NB4 (cell line): Measurements from ENCODE around the gene FHIT.

Experiments used
- DNase-seq: peaks from one replicate; pipeline ENCODE4 v3.0.0; 2010; ENCODE audit warnings: low read depth
- H3K4me3 ChIP-seq: one replicate; pipeline ENCODE4 v1.5.1; 2011; ENCODE audit warnings: mild to moderate bottlenecking, low read depth, low read length, moderate library complexity
- CTCF ChIP-seq: IDR thresholded peaks from one replicate; pipeline ENCODE4 v1.5.1; 2012; ENCODE audit warnings: low read depth, low read length
- MAX ChIP-seq: IDR thresholded peaks from 2 replicates; pipeline ENCODE4 v1.6.1; 2011; ENCODE audit warnings: low read depth, low read length
- MYC ChIP-seq: IDR thresholded peaks from 2 replicates; pipeline ENCODE4 v1.6.1; 2011; ENCODE audit warnings: low read depth, low read length
- POLR2A ChIP-seq: IDR thresholded peaks from 2 replicates; pipeline ENCODE4 v1.6.1; 2011; ENCODE audit warnings: mild to moderate bottlenecking; ENCODE audit not compliant: insufficient read length; ENCODE audit errors: extremely low read depth

Gene FHIT

GRCh38 chr3:61094608-61095007 lies 156.6 kb downstream of the FHIT start:
- H3K4me3 ChIP-seq: no peak overlapping the region
- TF ChIP-seq MAX (no peak), MYC (no peak), POLR2A (no peak), CTCF (no peak)
- no peak for DNase-seq

GRCh38 chr3:61093364-61093763 lies 157.9 kb downstream of the FHIT start:
- no peak for TF ChIP-seq MYC
- TF ChIP-seq MAX: no peak
- no peak for TF ChIP-seq POLR2A
- no peak for TF ChIP-seq CTCF
- H3K4me3 ChIP-seq: no peak overlapping the region
- DNase-seq: no peak

GRCh38 chr3:61092870-61093269 lies 158.4 kb downstream of the FHIT start:
- no peak for DNase-seq
- no peak overlapping the region for H3K4me3 ChIP-seq
- TF ChIP-seq CTCF (no peak), MAX (no peak), POLR2A (no peak), MYC (no peak)

- TF ChIP-seq MAX: no peak
- TF ChIP-seq MYC: no peak
- TF ChIP-seq CTCF: no peak
- TF ChIP-seq POLR2A: no peak
- no peak for DNase-seq
- no peak overlapping the region for H3K4me3 ChIP-seq
These were observed 160.7 kb downstream of the FHIT start for GRCh38 chr3:61090389-61091169.

DNA sequence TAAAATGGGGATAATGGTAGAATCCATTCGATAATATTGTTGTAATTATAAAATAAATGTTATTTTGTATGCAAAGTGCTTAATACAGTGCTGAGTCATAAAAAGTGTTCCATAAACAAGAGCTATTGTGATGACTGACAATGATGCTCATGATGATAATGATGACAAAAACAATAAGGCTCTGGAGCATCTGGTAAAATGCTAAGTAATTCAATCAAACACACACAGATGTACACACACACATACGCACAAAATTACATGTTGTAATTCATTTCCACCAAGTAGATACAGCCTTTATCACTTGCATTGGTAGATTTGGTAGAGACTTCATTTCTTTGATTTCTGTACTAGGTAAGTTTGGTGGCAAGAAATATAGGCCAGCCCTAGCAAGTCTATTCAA lies 163.8 kb downstream of the FHIT start:
- TF ChIP-seq MAX: no peak
- TF ChIP-seq CTCF: no peak
- no peak for TF ChIP-seq POLR2A
- no peak for TF ChIP-seq MYC
- no peak for DNase-seq
- no peak overlapping the region for H3K4me3 ChIP-seq

DNA sequence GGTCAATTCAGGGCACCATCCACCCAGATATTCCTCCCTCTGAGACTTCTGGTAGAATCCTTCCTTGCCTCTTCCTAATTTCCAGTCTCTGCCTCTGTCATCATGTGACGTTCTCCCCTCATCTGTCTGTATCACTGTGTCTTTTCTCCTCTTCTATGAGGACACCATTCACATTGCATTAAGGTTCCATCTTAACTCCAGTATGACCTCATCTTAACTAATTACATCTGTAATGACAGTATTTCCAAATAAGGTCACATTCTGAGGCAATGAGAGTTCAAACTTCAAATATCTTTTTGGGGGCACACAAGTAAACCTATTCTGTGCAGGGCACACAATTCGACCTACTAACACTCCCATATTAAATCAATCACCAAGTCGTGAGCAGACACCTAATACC lies 169.7 kb downstream of the FHIT start:
- DNase-seq: no peak
- TF ChIP-seq CTCF (no peak), MYC (no peak), POLR2A (no peak), MAX (no peak)
- no peak overlapping the region for H3K4me3 ChIP-seq
